ENCODE data around the gene TEX101.
"Not testable (repeated sequence)": the region's sequence is repeated elsewhere in the genome, so short reads cannot be mapped to it uniquely, and the experiment has no call there.

TEX101 gene

GRCh38 chr19:43425567-43426392 lies 11.1 kb downstream of the TEX101 start:
- DNase-seq (ENCODE audit: low read depth): peak; percentile 30
- no peak overlapping the region for H3K4me3 ChIP-seq (replicated peaks; ENCODE audit: low read depth, low read length)
- TF ChIP-seq CTCF (IDR thresholded peaks at IDR 0.05; ENCODE audit: low read length, missing control alignments): peak; percentile 66

- DNase-seq (ENCODE audit: low read depth): no peak
Observed at GRCh38 chr19:43429395-43429794, 14.7 kb downstream of the TEX101 start.

GRCh38 chr19:43430142-43430710 lies 15.5 kb downstream of the TEX101 start:
- DNase-seq (ENCODE audit: low read depth): no peak
- no peak overlapping the region for H3K4me3 ChIP-seq (replicated peaks; ENCODE audit: low read depth, low read length)
- peak; percentile 9 for TF ChIP-seq CTCF (IDR thresholded peaks at IDR 0.05; ENCODE audit: low read length, missing control alignments)

More at GRCh38 chr19:43429395-43429794, 14.7 kb downstream of the TEX101 start:
- TF ChIP-seq CTCF (IDR thresholded peaks at IDR 0.05; ENCODE audit: low read length, missing control alignments): no peak
- H3K4me3 ChIP-seq (replicated peaks; ENCODE audit: low read depth, low read length): no peak overlapping the region

- DNase-seq (ENCODE audit: low read depth): no peak
- no peak overlapping the region for H3K4me3 ChIP-seq (replicated peaks; ENCODE audit: low read depth, low read length)
- no peak for TF ChIP-seq CTCF (IDR thresholded peaks at IDR 0.05; ENCODE audit: low read length, missing control alignments)
Observed at GRCh38 chr19:43430976-43431375, 16.3 kb downstream of the TEX101 start.

- no peak overlapping the region for H3K4me3 ChIP-seq (replicated peaks; ENCODE audit: low read depth, low read length)
- DNase-seq (ENCODE audit: low read depth): no peak
- no peak for TF ChIP-seq CTCF (IDR thresholded peaks at IDR 0.05; ENCODE audit: low read length, missing control alignments)
Observed at GRCh38 chr19:43433358-43433673, 18.6 kb downstream of the TEX101 start.

- no peak for DNase-seq (ENCODE audit: low read depth)
- TF ChIP-seq CTCF (IDR thresholded peaks at IDR 0.05; ENCODE audit: low read length, missing control alignments): no peak
- no peak overlapping the region for H3K4me3 ChIP-seq (replicated peaks; ENCODE audit: low read depth, low read length)
Observed at GRCh38 chr19:43433689-43434088, 19.0 kb downstream of the TEX101 start.

- DNase-seq (ENCODE audit: low read depth): no peak
- TF ChIP-seq CTCF (IDR thresholded peaks at IDR 0.05; ENCODE audit: low read length, missing control alignments): no peak
- no peak overlapping the region for H3K4me3 ChIP-seq (replicated peaks; ENCODE audit: low read depth, low read length)
Observed at GRCh38 chr19:43435775-43436174, 21.1 kb downstream of the TEX101 start.

GRCh38 chr19:43437284-43437683 lies 22.6 kb downstream of the TEX101 start:
- not testable (repeated sequence) for H3K4me3 ChIP-seq (replicated peaks; ENCODE audit: low read depth, low read length); DNase-seq (ENCODE audit: low read depth)
